ENCODE measurements around the gene EFTUD2.

EFTUD2 gene

DNA sequence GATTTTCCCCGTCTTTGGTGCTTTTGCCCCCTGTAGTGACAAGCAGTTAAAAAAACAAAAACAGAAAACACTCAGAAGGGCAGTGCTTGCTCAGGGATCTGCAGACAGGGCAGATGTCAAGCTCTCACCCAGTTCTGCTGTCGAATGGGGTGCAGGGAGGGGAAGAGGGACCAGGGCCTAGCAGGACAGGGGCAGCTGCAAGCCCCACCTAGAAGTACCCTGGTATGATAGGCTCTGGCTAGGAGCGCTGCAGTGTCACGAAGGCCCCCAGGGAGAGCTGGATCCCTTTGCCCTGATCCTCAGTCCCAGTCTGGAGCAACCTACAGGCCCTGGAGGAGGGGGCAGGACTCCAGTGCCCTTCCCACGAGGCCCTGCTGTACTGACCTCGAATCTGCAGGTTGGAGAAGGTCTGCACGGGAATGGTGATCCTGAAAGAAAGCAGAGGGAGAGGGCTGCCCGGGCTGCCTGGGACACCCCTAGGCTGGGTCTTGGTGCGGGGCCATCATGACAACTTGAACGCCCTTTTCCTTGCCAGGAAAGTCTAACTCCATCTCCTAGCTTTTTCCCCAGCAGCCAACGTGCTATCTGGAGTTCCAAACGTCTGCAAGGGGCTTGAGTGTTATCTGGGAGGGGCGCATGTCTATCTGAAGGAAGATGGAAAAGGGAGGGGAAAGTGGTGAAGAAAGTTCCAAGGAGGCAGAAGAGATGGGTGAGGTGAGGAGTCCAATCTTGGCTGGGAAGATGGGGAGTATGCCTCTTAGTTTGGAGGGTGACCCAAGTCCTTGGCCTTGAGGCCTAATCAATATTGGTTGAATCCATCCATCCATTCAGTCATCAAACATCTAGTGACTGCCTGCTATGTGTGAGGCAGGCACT lies 11.2 kb upstream of the EFTUD2 start:
- DNase-seq = no peak

DNA sequence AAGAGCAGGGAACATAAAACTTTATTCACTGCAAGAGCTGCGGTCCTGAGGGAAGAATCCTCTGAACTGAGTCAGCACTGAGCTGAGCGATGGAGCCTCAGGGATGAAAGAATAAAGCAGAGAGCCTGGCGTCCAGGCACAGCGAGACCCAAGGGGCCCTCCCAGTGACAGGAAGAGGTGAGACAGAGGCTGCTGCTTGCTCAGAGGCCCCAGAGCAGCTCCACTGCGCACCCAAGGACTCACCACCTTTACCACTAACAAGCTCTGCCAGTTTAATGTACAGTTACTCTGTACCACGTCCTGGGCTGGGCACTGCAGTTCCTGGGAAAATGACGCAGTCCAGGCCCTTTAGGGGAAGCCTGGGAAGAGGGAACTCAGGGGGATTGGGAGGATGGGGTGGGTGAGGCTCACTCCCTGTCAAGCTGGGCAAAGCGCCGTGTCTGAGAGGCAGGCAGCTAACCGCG lies 10.5 kb upstream of the EFTUD2 start:
- no peak for DNase-seq

DNA sequence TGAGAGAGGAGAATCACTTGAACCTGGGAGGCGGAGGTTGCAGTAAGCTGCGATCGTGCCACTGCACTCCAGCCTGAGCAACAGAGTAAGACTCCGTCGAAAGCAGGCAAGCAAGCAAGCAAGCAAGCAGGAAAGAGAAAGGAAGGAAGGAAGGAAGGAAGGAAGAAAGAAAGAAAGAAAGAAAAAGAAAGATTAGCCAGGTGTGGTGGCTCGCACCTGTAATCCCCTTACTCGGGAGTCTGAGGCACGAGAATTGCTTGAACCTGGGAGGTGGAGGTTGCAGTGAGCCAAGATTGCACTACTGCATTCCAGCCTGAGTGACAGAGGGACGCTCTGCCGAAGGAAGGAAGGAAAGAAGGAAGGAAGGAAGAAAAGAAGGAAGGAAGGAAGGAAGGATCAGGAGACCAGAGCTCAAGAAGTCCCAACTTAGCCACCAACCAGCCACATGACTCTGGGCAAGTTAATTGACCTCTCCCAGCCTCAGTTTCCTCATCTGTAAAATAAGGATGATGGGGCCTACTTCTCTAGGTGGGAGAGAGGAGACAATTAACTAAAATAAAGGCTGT lies 9.6 kb upstream of the EFTUD2 start:
- DNase-seq = no peak

DNA sequence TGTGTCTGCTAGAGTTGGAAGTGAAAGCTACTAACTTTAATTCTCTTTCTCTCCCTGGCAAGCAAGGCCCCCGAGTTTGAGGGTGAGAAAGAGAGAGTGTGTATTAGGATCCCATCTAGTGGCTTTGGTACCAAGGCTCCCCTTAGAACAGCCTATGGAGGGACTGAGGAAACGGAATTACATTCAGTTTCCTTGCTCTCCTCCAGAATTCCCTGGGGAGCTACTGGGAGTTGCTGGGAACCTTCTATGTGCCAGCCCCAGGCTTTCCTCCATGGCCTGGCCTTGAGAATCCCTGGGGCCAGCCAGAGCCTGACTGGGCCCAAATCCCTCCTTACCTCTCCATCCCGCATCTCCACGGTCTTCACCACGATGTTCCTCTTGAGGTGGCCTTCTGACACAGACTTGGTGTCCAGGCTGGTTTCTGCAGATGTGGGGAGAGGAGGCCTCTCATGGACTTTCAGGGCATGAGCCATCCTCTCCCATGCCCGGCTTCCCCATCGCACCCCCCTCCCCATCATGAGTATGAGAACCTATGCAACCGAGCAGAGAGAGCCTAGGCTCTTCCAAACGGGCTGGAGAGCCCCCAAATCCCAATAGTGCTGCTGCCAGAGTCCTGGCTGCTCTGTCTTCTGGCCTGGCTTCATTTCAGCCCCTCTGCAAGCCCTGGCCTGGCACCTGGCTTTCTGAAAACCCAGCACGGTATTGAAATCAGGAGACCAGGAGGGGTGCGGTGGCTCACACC lies 8.7 kb upstream of the EFTUD2 start:
- no peak for DNase-seq

DNA sequence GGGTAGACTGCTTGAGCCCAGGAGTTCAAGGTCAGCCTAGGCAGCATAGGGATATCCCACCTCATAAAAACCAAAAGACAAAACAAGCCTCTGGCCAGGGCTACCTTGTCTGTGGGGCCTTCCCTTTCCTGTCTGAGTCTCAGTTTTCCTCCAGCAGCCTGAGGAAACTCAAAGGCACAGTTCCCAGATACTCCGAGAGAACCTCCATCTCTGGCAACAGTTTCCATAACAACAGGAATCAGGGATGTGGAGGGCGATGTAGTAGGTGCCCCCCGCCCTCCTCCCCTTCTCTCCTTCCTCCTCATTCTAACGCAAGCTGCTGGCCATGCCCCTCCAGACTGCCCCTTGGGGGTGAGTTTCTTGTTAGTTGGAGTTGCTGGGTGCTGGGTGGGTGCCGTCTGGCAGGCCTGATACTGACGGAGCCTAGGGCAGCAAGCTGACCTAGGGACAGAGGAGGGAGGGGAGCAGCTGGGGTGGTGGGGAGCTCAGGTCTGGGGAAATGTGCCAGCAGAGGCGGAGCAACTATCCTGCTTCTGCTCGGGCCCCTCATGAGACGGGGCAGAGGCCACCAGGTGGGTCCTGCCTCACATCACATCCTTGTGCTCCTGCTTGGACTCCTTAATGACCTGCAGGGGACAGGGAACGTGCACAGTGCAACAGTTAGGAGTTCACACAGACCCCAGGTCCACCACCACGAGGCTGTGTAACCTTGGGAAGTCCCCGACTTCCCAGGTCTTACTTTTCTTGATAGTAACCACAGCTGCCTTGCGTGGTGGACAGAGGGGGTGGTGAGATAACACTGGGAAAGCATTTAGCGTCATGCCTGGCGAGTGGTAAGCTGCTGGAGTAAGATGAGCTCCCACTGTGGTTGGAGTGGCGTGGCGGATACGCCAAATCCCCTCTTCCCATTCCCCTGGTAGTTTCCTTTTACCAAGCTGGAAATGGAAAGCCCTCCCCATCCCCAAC lies 7.8 kb upstream of the EFTUD2 start:
- DNase-seq = no peak

DNA sequence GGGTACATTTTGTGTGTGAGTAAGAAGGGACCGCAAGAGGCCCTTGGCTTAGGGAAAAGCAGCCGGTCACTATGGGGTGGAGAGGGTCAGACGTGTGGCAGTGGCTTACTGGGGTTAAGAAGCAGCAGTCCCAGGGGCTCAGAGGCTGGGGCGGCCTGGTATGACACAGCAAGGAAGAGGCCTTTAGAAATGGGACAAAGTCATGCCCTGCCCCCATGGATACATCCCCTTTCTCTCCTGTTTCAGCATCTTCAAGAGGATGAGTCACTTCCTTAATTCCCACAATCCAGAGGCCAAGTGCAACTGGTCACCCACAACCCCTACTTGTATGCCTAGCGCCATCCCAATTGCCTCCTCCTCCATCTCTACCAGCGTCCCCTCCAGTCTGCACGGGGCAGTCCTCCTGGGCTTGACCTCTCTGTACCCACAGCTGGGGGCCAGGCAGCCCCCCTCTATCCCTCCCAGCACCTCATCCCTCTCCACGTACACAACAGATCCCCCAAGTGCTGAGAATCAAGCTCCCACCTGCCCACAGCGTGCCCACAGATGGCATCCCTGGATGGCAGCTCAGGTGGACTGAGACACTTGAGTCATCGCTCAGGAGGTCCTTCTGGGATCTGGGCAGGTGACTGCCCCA lies 6.9 kb upstream of the EFTUD2 start:
- no peak for DNase-seq

DNA sequence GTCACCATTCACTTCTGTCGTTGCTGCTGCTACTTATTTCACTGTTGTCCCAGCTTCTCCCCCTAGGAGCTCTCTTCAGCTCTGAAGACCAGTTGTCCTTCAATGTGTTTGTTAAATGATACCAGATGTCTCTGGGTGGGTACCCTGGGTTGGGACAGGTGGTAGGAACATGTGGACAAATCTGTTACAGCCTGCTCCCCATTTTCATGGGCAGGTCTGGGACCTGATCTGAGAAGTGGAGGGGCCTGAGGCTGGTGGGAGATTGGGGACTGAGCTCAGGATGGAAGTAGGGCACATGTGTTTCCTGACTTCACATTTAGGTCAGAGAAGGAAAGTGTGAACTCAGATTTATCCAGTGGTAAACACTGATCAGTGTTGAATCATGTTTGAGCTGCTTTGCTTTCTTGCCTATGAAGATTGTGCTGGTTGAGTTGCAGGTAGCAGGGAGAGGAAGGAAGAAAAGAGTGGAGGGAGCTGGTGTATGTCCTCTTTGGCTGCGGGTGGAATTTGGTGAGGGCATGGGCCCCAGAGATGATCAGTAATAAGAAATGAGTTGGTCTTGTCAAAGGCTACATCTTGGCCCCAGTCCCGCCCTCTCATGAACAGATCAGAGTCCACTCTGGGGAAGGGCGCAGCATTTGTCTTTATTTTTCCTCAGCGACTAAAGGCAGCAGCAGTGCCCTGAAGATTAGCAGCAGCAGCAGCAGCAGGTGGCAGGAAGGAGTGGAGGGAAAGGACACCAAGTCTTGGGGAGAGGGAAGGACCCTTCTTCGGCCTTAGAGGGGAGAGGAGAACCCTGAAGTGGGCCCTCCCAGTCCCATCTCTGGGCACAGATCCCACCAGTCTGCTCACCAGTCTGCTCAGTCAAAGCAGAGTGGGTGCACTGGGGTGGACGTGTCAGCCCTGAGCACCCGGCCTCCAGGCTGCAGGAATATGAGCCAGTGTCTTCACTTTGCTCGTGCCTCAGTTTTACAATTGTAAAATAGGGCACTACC lies 6.1 kb upstream of the EFTUD2 start:
- DNase-seq = no peak

DNA sequence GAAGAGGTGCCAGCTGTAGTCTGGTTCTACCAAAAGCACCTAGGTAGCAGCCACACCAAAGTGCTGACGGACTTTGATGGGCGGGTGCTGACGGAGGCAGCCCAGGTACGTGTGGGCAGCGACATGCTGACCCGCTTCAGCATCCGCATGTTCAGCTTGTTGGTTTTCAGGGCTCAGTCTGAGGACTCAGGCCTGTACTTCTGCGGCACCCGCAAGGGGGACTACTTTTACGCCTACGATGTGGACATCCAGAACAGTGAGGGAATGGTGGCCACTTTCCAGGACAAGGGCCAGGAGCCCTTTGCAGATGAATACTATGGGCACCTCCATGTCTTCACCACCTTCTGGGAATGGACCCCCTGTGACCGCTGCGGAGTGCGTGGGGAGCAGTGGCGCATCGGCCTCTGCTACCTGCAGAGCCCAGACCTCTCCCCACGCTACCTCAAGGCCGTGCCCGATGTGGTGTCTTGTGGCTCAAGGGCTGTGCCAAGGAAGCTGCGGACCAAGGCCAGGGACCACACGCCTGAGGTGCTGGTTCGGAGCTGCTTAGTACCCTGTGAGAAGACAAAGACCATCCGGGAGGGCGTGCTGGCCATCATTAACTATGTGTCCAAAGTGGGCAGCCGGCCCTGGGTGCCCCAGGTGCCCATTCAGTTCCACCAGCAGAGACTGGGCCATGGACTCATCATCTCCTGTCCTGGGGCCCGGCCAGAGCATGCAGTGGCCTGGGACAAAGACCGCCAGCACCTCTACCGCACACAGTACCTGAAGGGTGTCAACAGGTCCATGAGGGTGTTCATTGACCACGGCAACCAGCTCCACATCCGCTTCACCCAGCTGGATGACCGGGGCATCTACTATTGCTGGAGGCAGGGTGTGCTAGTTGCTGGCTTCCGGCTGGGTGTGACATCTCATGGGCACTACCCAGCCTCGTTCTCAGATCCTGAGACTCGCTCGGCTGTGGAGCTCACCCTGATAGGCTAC lies 5.0 kb upstream of the EFTUD2 start:
- DNase-seq = no peak

DNA sequence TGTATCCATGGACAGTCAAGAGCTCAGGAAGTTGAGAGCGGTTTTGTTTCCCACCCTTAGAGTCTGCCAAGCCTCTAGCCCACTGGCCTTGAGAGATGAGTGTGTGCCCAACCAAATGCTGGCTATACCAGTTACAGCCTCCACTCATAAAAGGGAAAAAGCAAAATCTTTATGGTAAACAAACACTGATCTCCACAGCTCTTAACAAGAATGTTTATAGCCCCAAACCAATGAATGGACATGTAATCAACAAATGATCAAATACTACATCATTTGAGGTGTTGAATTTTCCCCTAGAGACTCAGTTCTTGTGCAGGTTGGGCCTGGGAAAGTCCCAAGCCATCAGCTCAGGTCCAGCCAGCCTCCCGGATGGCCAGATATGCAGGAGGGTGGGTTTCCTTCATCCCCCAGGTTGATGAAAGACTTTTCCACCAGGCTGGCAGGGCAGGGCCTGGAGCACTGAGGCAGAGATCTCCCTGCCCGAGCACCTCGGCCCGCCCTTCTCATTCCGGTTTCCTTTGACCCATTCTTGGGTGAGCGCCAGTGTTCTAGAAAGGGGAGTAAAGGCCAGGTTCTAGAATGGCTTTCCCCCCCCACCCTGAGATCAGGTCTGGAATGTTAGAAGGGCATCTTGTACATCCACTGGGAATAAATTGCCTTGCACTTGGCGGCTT lies 3.9 kb upstream of the EFTUD2 start:
- no peak for DNase-seq

DNA sequence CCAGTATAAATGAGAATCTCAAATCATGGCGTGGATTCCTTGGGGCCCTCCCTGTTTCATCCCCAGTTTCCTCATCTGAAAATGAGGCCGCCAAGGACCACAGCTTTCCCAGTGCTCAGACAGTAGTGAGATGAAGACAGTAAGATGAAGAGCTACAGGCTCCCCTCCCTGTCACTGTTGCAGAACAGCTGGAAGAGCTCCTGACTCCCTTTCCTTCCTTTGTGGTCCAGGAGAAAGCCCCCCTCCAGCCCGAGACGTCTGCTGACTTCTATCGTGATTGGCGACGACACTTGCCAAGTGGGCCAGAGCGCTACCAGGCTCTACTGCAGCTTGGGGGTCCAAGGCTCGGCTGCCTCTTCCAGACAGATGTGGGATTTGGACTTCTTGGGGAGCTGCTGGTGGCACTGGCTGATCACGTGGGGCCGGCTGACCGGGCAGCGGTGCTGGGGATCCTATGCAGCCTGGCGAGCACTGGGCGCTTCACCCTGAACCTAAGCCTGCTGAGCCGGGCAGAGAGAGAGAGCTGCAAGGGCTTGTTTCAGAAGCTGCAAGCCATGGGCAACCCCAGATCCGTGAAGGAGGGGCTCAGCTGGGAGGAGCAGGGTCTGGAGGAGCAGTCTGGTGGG lies 3.0 kb upstream of the EFTUD2 start:
- DNase-seq = no peak

DNA sequence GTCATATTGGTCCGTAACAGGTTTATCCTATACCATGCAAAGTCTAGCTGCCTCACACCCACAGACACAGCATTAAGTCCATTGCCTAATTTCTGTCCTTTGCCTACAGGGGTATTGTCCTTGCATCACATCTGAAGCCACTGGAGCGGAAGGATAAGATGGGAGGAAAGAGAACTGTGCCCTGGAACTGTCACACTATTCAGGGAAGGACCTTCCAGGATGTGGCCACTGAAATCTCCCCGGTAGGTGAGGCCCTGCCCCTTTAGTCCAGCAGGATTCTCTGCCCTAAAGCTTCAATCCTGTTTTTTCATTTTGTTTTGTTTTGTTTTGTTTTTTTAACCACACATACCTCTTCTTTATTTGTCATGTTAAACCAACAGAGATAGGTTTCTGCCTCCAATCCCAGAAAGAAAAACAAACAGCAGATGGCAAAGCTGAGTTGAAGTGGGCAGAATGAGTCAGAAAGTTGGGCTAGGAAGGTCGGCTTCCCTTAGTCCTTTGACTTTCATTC lies 2.2 kb upstream of the EFTUD2 start:
- no peak for DNase-seq

DNA sequence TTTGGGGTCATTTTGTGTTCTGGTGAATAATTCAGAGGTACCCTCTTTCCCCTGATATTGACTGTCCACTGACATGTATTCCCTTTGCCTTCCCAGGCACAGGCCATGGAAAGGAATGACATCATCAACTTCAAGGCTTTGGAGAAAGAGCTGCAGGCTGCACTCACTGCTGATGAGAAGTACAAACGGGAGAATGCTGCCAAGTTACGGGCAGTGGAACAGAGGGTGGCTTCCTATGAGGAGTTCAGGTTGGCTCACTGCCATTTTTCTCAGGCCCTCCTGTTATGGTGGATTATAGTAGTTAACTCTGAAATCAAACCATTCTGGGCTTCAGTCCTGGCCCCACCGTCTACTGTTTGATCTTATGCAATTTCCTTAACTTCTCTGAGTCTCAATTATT lies 1.6 kb upstream of the EFTUD2 start:
- no peak for DNase-seq

DNA sequence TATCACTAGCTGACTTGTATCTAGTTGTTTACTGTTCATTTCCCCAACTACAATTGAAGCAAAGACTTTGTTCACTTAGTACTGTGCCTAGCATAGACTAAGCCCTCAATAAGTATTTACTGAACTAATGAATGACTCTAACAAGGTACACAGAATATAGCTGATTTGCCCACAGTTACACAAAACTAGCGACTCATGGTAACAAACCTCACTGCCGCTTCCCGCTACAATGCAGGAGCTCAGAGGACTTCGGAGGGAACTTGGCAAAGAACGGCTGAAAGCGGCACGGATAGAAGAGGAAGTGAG lies 524 bp downstream of the EFTUD2 start:
- DNase-seq = no peak

DNA sequence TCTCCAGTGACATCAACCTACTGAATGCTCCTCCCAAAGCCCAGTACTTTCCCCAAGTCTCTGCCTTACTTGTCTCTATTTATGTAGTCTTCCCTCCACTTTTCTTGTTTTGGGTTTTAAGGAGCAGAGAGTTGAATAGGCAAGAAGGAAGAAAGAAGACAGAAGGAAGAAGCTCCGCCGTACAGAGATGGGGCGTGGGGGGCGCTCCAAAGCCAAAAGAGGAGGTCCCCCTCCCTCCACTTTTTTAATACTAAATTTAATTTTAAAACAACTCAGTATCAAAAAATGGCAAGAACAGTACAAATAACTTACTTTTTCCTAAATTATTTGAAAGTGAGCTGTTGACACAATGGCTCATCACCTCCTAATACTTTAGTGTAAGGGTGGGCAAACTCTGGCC lies 4.6 kb downstream of the EFTUD2 start:
- DNase-seq = no peak

DNA sequence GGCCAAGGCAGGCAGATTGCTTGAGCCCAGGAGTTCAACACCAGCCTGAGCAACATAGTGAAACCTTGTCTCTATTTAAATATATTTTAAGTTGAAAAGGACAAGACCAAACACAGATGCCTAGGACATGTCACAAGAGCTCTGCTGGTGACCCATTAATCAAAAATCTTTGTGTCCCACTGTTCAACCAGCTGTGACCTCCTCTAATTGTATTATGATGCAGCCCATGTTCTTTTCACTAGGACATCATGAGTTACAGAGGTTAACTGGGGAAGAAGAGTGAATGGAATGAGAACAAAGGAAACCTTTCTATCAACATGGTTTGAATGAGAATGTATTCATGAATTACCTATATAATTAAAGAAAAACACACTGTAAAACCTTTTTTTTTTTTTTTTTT lies 7.0 kb downstream of the EFTUD2 start:
- no peak for DNase-seq

DNA sequence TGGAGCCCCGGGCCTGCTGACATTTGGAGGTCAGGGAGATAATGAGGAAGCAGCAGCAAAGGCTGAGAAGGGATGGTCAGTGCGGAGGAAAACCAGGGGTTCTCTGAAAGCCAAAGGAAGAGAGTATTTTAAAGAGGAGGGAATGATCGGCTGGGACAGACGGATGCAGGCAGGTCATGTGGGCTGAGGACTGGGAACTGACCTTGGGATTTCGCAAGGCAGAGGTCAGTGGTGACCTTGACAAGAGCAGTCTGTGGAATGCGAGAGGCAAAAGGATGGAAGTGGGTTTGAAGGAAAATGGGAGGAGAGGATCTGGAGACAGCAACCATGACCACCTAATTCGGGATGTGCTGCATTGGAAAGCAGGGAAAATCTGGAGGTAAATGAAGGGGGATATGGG lies 10.2 kb downstream of the EFTUD2 start:
- DNase-seq = no peak

DNA sequence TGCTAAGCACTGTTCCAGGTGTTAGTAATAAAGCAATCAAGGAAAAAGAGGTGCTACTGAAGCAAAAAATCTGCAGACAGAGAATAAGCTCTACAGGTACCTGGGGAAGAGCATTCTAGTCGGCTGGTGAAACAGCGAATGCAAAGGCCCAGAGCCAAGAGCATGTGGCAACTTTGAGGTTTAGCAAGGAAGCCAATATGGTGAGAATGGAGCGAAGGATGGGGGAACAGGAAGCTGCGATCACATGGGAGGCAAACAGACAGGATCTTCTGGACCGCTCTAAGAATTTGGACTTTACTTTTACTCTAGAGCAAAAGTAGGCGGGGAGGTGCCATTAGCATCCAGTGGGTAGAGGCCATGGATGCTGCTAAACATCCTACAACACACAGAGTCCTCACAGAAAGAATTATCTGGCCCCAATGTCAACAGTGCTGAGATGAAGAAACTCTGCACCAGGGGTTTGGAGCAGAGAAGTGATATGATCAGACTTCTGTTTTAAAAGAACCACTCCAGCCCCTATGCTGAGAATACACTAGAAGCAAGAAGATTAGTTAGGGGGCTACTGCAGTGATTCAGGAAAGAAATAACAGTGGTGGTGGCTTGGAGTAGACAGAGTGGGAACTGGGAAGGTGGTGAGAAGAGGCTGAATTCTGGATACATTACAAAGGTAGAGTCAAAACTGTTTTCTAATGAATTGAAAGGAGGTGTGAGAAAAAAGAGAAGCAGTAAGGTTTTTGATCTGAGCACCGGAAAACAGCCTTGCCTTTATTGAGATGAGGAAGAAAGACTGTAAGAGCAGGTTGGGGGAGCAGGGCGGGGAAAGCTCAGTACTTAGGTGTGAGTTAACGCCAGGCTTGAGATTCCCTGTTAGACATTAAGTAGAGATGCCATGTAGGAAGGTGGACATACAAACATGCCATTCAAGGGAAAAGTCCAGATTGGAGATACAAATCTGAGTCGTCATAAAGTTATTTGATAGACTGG lies 11.0 kb downstream of the EFTUD2 start:
- no peak for DNase-seq
